ENCODE measurements around the gene HMGCS1. TPM values are rescaled to one million over a fixed set of nuclear protein-coding genes. Genes with fewer than 3 reads are reported as not detected.

HMGCS1 gene
- total RNA-seq, 2 experiments from 2014 or later = 82.4 to 90.6 TPM

DNA sequence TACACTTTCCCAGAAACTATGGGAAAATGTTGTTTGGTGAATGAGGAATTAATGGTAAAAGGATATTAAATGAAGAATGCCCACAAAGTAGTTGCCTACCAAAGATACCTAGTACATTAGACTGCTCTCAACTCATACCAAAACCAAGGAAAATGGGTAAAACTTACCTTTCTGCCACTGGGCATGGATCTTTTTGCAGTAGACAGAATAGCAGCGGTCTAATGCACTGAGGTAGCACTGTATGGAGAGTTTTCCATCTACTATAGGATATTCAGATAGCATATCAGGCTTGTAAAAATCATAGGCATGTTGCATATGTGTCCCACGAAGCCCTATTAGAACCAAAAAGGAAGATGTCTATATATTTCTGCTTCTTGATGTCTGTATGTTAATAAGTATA, 16.4 kb downstream of the HMGCS1 start:
- DNase-seq = no peak
- ChIA-PET POLR2A (no interaction called here), CTCF (interaction anchor here (1.3 kb wide), 1 partner anchor 10 kb away, joined by 3 read pairs; no protein-coding TSS in a partner anchor)
- no peaks in the 10 kb centered on the region for H3K27me3 Mint-ChIP-seq (ENCODE audit: low read depth)
- no peak overlapping the region for H3K27ac Mint-ChIP-seq
- H3K36me3 Mint-ChIP-seq (ENCODE audit: low read depth) = peaks cover 57% of the 10 kb centered on the region
- no peak for ATAC-seq
- H3K4me3 Mint-ChIP-seq = no peak overlapping the region
- peaks cover 9% of the 10 kb centered on the region for H3K4me1 Mint-ChIP-seq (ENCODE audit: low read depth)
- no peaks in the 10 kb centered on the region for H3K9me3 Mint-ChIP-seq (ENCODE audit: insufficient read depth)

- Mint-ChIP-seq H3K4me1 (ENCODE audit: low read depth) (peaks cover 8% of the 10 kb centered on the region), H3K27me3 (ENCODE audit: low read depth) (no peaks in the 10 kb centered on the region), H3K27ac (no peak overlapping the region), H3K9me3 (ENCODE audit: insufficient read depth) (no peaks in the 10 kb centered on the region), H3K36me3 (ENCODE audit: low read depth) (peaks cover 63% of the 10 kb centered on the region), H3K4me3 (no peak overlapping the region)
- ATAC-seq = no peak
- ChIA-PET CTCF (interaction anchor here (0.5 to 1.5 kb wide), 4 partner anchors 11 to 296 kb away, joined by 3 to 8 read pairs (median 5); no protein-coding TSS in a partner anchor), POLR2A (interaction anchor here (0.6 kb wide), 1 partner anchor 304 kb away, joined by 3 read pairs; no protein-coding TSS in a partner anchor)
- DNase-seq = no peak
These were observed 18.0 kb downstream of the HMGCS1 start for GRCh38 chr5:43295202-43295601.

- H3K27ac Mint-ChIP-seq = no peak overlapping the region
- no peaks in the 10 kb centered on the region for H3K9me3 Mint-ChIP-seq (ENCODE audit: insufficient read depth)
- no peak for DNase-seq
- CTCF ChIA-PET = interaction anchor here (1.4 kb wide), 1 partner anchor 95 kb away, joined by 8 read pairs; no protein-coding TSS in a partner anchor
- ATAC-seq = no peak
- no peak overlapping the region for H3K4me3 Mint-ChIP-seq
- POLR2A ChIA-PET = interaction anchor here (0.8 kb wide), 1 partner anchor 19 kb away, joined by 3 read pairs; the partner anchor contains the start of gene HMGCS1
- no peaks in the 10 kb centered on the region for H3K27me3 Mint-ChIP-seq (ENCODE audit: low read depth)
- H3K36me3 Mint-ChIP-seq (ENCODE audit: low read depth) = peaks cover 68% of the 10 kb centered on the region
- peaks cover 8% of the 10 kb centered on the region for H3K4me1 Mint-ChIP-seq (ENCODE audit: low read depth)
These were observed 19.0 kb downstream of the HMGCS1 start for GRCh38 chr5:43294226-43294625.

GRCh38 chr5:43290726-43291125, 22.5 kb downstream of the HMGCS1 start:
- H3K27me3 Mint-ChIP-seq (ENCODE audit: low read depth) = no peaks in the 10 kb centered on the region
- no peaks in the 10 kb centered on the region for H3K9me3 Mint-ChIP-seq (ENCODE audit: insufficient read depth)
- H3K36me3 Mint-ChIP-seq (ENCODE audit: low read depth) = peaks cover 64% of the 10 kb centered on the region
- peaks cover 8% of the 10 kb centered on the region for H3K4me1 Mint-ChIP-seq (ENCODE audit: low read depth)
- no peak overlapping the region for H3K4me3 Mint-ChIP-seq
- ChIA-PET POLR2A (no interaction called here), CTCF (interaction anchor here (1.3 kb wide), 1 partner anchor 15 kb away, joined by 4 read pairs; no protein-coding TSS in a partner anchor)
- no peak overlapping the region for H3K27ac Mint-ChIP-seq
- DNase-seq (no peak), ATAC-seq (no peak)

DNA sequence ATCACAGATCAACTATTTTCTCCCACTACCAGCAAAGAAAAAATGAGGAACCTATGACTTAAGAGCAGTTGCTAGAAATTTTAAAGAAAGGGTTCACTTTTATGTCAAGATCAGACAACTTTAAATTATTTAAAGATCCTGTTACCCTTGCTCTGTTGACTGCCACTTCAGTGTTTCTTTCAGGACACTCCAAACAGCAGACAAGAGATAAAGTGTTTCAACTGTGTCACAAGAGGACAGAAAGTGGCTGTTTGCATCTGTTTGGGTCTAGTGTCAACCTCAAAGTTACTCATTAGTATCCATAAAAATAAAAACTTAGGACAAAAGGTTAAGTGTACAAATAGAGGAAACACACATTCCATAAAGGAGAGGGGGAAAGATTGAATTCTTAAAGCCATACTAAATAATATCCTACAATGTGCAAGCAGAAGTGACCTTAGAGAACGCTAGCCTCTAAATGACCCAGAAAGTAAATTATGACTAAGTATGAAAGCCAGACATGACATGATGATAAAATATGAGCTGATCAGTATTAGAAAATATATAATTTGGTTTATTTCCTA, 24.9 kb downstream of the HMGCS1 start:
- ChIA-PET CTCF (interaction anchor here (0.8 kb wide), 1 partner anchor 13 kb away, joined by 3 read pairs; no protein-coding TSS in a partner anchor), POLR2A (no interaction called here)
- Mint-ChIP-seq H3K4me1 (ENCODE audit: low read depth) (peaks cover 8% of the 10 kb centered on the region), H3K36me3 (ENCODE audit: low read depth) (peaks cover 48% of the 10 kb centered on the region), H3K27me3 (ENCODE audit: low read depth) (no peaks in the 10 kb centered on the region), H3K4me3 (no peak overlapping the region), H3K27ac (no peak overlapping the region), H3K9me3 (ENCODE audit: insufficient read depth) (no peaks in the 10 kb centered on the region)
- DNase-seq = no peak
- no peak for ATAC-seq

GRCh38 chr5:43287493-43287892, 25.7 kb downstream of the HMGCS1 start:
- ChIA-PET POLR2A (no interaction called here), CTCF (no interaction called here)
- DNase-seq = no peak
- Mint-ChIP-seq H3K27ac (no peak overlapping the region), H3K4me3 (no peak overlapping the region), H3K9me3 (ENCODE audit: insufficient read depth) (no peaks in the 10 kb centered on the region), H3K27me3 (ENCODE audit: low read depth) (no peaks in the 10 kb centered on the region), H3K4me1 (ENCODE audit: low read depth) (peaks cover 8% of the 10 kb centered on the region), H3K36me3 (ENCODE audit: low read depth) (peaks cover 41% of the 10 kb centered on the region)
- ATAC-seq = no peak

- H3K36me3 Mint-ChIP-seq (ENCODE audit: low read depth) = peaks cover 37% of the 10 kb centered on the region
- ATAC-seq (peak; percentile 25), DNase-seq (no peak)
- no peak overlapping the region for H3K27ac Mint-ChIP-seq
- ChIA-PET CTCF (no interaction called here), POLR2A (no interaction called here)
- H3K9me3 Mint-ChIP-seq (ENCODE audit: insufficient read depth) = no peaks in the 10 kb centered on the region
- no peaks in the 10 kb centered on the region for H3K27me3 Mint-ChIP-seq (ENCODE audit: low read depth)
- no peak overlapping the region for H3K4me3 Mint-ChIP-seq
- peaks cover 7% of the 10 kb centered on the region for H3K4me1 Mint-ChIP-seq (ENCODE audit: low read depth)
These were observed 26.6 kb downstream of the HMGCS1 start for GRCh38 chr5:43286623-43287022.

DNA sequence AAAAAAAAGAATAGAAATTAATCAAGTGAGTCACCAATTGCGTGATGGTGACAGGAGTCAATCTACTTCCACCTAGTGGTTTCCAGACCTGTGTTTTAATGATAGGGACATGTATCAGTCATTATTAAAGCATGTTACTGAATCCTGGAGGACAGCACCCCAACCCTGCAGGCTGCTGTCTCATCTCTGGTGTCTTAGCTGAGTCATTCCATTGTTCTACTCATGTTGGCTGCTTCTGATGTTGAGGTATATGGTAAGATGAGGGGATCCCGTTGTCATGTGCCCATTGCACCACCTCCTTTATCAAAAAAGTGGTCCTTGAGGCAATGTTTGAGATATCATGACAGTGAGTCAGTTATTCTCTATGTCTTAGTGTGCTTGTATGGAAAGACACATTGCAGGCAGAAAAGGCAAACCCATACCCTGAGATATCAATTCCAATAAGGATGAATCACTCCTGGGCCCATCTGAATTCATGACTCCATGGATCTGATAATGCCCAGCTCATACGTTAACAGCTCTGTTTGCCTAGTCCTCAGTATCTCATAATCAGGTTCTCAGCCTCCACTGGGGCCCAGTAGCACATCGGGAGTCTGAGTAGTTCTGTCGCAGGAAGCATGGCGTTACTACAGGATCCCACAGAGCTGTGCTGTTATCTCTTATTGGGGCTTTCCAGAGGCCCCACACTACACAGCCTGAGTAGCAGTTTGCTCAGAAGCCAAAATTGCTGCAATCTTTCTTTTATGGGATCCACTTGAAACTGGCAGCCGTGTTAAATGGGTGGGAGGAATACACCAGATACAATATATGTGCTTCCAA, 31.2 kb downstream of the HMGCS1 start:
- peaks cover 7% of the 10 kb centered on the region for H3K36me3 Mint-ChIP-seq (ENCODE audit: low read depth)
- no peak for ATAC-seq
- no peak overlapping the region for H3K27ac Mint-ChIP-seq
- H3K27me3 Mint-ChIP-seq (ENCODE audit: low read depth) = no peaks in the 10 kb centered on the region
- H3K4me1 Mint-ChIP-seq (ENCODE audit: low read depth) = no peaks in the 10 kb centered on the region
- no peaks in the 10 kb centered on the region for H3K9me3 Mint-ChIP-seq (ENCODE audit: insufficient read depth)
- ChIA-PET POLR2A (no interaction called here), CTCF (interaction anchor here (1.0 kb wide), 1 partner anchor 107 kb away, joined by 3 read pairs; no protein-coding TSS in a partner anchor)
- no peak for DNase-seq
- H3K4me3 Mint-ChIP-seq = no peak overlapping the region

DNA sequence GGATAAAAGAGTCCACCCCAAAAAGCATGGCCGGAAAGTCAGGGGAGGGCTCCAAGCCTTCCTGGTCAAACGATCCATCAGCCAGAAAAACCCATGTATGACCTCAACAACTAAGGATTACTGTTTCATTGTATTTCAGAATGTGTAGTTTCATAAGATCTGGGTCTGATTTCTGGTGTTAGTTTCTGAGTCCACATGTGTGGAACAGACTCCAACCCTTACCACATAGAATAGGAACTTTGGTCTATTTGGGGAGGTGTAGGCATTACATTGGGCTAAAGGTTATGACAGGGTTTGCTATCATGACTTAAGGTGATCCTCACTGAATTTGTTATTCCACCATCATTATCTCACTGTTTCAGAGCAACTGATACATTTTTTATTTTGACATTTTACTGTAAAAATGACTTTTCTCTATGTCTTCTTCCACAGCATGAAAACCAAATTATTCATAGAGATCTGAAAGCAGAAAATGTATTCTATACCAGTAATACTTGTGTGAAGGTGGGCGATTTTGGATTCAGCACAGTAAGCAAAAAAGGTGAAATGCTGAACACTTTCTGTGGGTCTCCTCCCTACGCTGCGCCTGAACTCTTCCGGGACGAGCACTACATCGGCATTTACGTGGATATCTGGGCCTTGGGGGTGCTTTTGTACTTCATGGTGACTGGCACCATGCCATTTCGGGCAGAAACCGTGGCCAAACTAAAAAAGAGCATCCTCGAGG, 33.5 kb downstream of the HMGCS1 start:
- DNase-seq (no peak), ATAC-seq (no peak)
- Mint-ChIP-seq H3K4me1 (ENCODE audit: low read depth) (no peaks in the 10 kb centered on the region), H3K27ac (no peak overlapping the region), H3K4me3 (no peak overlapping the region), H3K36me3 (ENCODE audit: low read depth) (no peaks in the 10 kb centered on the region), H3K9me3 (ENCODE audit: insufficient read depth) (no peaks in the 10 kb centered on the region), H3K27me3 (ENCODE audit: low read depth) (no peaks in the 10 kb centered on the region)
- ChIA-PET CTCF (no interaction called here), POLR2A (no interaction called here)

GRCh38 chr5:43275391-43275790, 37.8 kb downstream of the HMGCS1 start:
- H3K27me3 Mint-ChIP-seq (ENCODE audit: low read depth) = peaks cover 5% of the 10 kb centered on the region
- H3K36me3 Mint-ChIP-seq (ENCODE audit: low read depth) = no peaks in the 10 kb centered on the region
- H3K9me3 Mint-ChIP-seq (ENCODE audit: insufficient read depth) = no peaks in the 10 kb centered on the region
- ATAC-seq (no peak), DNase-seq (no peak)
- H3K27ac Mint-ChIP-seq = no peak overlapping the region
- no peaks in the 10 kb centered on the region for H3K4me1 Mint-ChIP-seq (ENCODE audit: low read depth)
- H3K4me3 Mint-ChIP-seq = no peak overlapping the region
- ChIA-PET POLR2A (no interaction called here), CTCF (no interaction called here)

DNA sequence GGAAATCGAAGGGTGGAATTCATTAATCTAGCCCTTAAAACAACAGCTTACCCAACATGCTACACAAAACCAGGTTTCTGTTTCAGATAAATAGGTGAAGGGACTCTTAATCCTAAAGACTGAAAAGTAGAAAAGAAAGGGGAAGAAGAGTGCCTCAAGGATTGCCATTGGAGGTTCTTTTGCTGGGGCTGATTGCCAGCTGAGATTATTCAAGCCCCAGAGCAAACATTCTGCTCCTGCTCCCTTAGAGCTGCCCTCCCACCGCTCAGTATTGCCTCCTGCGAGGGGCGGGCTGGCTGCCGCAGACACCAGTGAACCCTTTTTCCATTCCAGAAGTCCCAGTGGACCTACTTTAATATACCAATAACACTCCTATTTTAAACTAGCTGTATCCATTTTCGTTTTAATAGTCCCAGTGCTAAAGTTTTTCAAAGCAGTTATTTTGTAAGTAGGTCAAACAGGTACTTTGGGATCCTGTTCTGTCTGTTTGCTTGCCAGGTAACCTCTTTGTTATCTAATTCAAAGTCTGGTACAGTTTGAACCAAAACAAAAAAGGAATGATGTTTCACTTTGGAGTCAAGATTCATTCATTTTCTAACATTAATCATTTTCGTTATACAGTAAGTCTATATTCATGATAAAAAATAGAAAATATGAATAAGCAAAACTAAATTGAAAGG, 38.6 kb downstream of the HMGCS1 start:
- no peaks in the 10 kb centered on the region for H3K4me1 Mint-ChIP-seq (ENCODE audit: low read depth)
- peaks cover 3% of the 10 kb centered on the region for H3K9me3 Mint-ChIP-seq (ENCODE audit: insufficient read depth)
- ChIA-PET POLR2A (interaction anchor here (0.7 kb wide), 1 partner anchor 294 kb away, joined by 3 read pairs; no protein-coding TSS in a partner anchor), CTCF (no interaction called here)
- H3K27ac Mint-ChIP-seq = no peak overlapping the region
- ATAC-seq = no peak
- no peaks in the 10 kb centered on the region for H3K36me3 Mint-ChIP-seq (ENCODE audit: low read depth)
- no peak for DNase-seq
- H3K27me3 Mint-ChIP-seq (ENCODE audit: low read depth) = peaks cover 5% of the 10 kb centered on the region
- no peak overlapping the region for H3K4me3 Mint-ChIP-seq

Data from activated CD8-positive, alpha-beta T cell treated with anti-CD3 and anti-CD28 coated beads, Interleukin-2, amount 10 ng/mL, durations not matched to agents 7 days and 5 days (primary cell).